ENCODE measurements around the gene CCDC71L. TPM values are rescaled to one million over a fixed set of nuclear protein-coding genes. Genes with fewer than 3 reads are reported as not detected.
A peak's percentile ranks its signal among the peaks of the same experiment; 100 is the strongest.

CCDC71L gene
- total and polyA plus RNA-seq, 8 donors = 1.3 to 92.7 (median 11.4) TPM

- Histone ChIP-seq H3K4me3 (no peak overlapping the region), H3K9me3 (no peaks in the 10 kb centered on the region), H3K36me3 (no peaks in the 10 kb centered on the region), H3K27ac (no peak overlapping the region), H3K4me1 (no peaks in the 10 kb centered on the region), H3K27me3 (no peaks in the 10 kb centered on the region)
- intact Hi-C loops (cut with DNase I; ENCODE audit: low total_unique reads) = no loop called here
- DNase-seq = no peak
- 68 to 78% (median 74%) methylated on average over 1 of the region's 1 CpG for WGBS, 5 donors
- no peak for TF ChIP-seq POLR2AphosphoS5 (IDR thresholded peaks at IDR 0.05)
- TF ChIP-seq EP300 (IDR thresholded peaks at IDR 0.05) = no peak
- no peak for TF ChIP-seq POLR2A (IDR thresholded peaks at IDR 0.05)
- TF ChIP-seq, protein P1, sequence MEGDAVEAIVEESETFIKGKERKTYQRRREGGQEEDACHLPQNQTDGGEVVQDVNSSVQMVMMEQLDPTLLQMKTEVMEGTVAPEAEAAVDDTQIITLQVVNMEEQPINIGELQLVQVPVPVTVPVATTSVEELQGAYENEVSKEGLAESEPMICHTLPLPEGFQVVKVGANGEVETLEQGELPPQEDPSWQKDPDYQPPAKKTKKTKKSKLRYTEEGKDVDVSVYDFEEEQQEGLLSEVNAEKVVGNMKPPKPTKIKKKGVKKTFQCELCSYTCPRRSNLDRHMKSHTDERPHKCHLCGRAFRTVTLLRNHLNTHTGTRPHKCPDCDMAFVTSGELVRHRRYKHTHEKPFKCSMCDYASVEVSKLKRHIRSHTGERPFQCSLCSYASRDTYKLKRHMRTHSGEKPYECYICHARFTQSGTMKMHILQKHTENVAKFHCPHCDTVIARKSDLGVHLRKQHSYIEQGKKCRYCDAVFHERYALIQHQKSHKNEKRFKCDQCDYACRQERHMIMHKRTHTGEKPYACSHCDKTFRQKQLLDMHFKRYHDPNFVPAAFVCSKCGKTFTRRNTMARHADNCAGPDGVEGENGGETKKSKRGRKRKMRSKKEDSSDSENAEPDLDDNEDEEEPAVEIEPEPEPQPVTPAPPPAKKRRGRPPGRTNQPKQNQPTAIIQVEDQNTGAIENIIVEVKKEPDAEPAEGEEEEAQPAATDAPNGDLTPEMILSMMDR (IDR thresholded peaks at IDR 0.05) = no peak
Observed at GRCh38 chr7:106646256-106646655, 14.7 kb downstream of the CCDC71L start.

DNA sequence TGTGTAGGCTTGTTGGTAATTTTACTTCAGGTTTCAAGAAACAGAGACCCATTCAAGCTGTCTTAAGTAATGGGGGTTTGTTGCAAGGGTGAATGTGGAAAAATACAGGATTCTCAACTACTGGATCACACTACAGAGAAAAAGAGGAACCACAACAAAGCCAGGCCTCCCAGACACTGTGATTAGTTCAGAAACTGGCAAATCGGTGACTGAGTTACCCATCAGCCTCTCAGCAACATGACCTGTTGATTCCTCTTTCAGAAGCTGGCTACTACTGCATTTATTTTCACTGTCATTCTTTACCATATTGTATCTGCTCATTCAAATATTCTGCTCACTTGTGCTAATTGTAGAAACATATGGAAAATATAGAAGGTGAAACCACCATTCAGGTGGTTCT, 16.0 kb downstream of the CCDC71L start:
- DNase-seq = peak in 1 of 2 donors; percentile 4
- no peak for TF ChIP-seq POLR2AphosphoS5 (IDR thresholded peaks at IDR 0.05)
- no peak for TF ChIP-seq POLR2A (IDR thresholded peaks at IDR 0.05)
- TF ChIP-seq EP300 (IDR thresholded peaks at IDR 0.05) = no peak
- TF ChIP-seq, protein P1 (IDR thresholded peaks at IDR 0.05) = no peak
- Histone ChIP-seq H3K9me3 (no peaks in the 10 kb centered on the region), H3K27ac (no peak overlapping the region), H3K27me3 (no peaks in the 10 kb centered on the region), H3K36me3 (no peaks in the 10 kb centered on the region), H3K4me1 (no peaks in the 10 kb centered on the region), H3K4me3 (no peak overlapping the region)
- 36 to 84% (median 60%) methylated on average over 1 of the region's 1 CpG for WGBS, 5 donors
- intact Hi-C loops (cut with DNase I; ENCODE audit: low total_unique reads) = no loop called here

- WGBS, 5 donors = 56 to 71% (median 63%) methylated on average over 2 of the region's 2 CpGs
- H3K4me1 ChIP-seq = no peaks in the 10 kb centered on the region
- no peak overlapping the region for H3K27ac ChIP-seq
- no peak overlapping the region for H3K4me3 ChIP-seq
- DNase-seq = no peak
- H3K27me3 ChIP-seq = no peaks in the 10 kb centered on the region
- intact Hi-C loops (cut with DNase I; ENCODE audit: low total_unique reads) = no loop called here
- peaks cover 0 to 3% (median 0%) of the 10 kb centered on the region in 4 donors for H3K9me3 ChIP-seq
- TF ChIP-seq POLR2A (IDR thresholded peaks at IDR 0.05) (no peak), POLR2AphosphoS5 (IDR thresholded peaks at IDR 0.05) (no peak), EP300 (IDR thresholded peaks at IDR 0.05) (no peak)
- TF ChIP-seq, protein P1 (IDR thresholded peaks at IDR 0.05) = no peak
- H3K36me3 ChIP-seq = no peaks in the 10 kb centered on the region
Observed at GRCh38 chr7:106643216-106644000, 17.6 kb downstream of the CCDC71L start.

DNA sequence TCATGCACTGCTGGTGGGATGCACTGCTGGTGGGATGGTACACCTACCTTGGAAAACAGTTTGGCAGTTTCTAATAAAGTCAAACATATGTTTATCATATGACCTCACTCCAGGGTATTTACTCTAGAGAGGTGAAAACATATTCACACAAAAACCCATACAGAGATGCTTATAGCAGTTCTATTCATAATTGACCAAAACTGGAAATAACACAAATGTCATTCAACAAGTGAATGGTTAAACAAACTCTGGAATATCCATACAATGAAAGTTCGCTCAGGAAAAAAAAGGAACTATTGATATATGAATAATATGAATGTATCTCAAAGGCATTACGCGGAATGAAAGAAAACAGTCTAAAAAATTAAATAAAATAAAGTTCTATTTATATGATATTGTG, 19.5 kb downstream of the CCDC71L start:
- 91 to 94% (median 92%) methylated on average over 3 of the region's 3 CpGs for WGBS, 5 donors
- Histone ChIP-seq H3K27me3 (no peaks in the 10 kb centered on the region), H3K4me1 (no peaks in the 10 kb centered on the region), H3K27ac (no peak overlapping the region), H3K9me3 (peaks cover 0 to 4% (median 0%) of the 10 kb centered on the region in 4 donors), H3K36me3 (no peaks in the 10 kb centered on the region), H3K4me3 (no peak overlapping the region)
- TF ChIP-seq, protein P1 (IDR thresholded peaks at IDR 0.05) = no peak
- TF ChIP-seq POLR2AphosphoS5 (IDR thresholded peaks at IDR 0.05) (no peak), POLR2A (IDR thresholded peaks at IDR 0.05) (no peak), EP300 (IDR thresholded peaks at IDR 0.05) (no peak)
- no peak for DNase-seq
- intact Hi-C loops (cut with DNase I; ENCODE audit: low total_unique reads) = no loop called here
